AG20443 (cell line): ENCODE results near the gene BATF.
"Not testable (repeated sequence)": the region's sequence is repeated elsewhere in the genome, so short reads cannot be mapped to it uniquely, and the experiment has no call there.

Experiments
- DNase-seq: peaks from one replicate; pipeline ENCODE4 v3.0.0; 2012; ENCODE audit warnings: low spot score, mixed read lengths

Gene BATF, protein sequence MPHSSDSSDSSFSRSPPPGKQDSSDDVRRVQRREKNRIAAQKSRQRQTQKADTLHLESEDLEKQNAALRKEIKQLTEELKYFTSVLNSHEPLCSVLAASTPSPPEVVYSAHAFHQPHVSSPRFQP

DNA sequence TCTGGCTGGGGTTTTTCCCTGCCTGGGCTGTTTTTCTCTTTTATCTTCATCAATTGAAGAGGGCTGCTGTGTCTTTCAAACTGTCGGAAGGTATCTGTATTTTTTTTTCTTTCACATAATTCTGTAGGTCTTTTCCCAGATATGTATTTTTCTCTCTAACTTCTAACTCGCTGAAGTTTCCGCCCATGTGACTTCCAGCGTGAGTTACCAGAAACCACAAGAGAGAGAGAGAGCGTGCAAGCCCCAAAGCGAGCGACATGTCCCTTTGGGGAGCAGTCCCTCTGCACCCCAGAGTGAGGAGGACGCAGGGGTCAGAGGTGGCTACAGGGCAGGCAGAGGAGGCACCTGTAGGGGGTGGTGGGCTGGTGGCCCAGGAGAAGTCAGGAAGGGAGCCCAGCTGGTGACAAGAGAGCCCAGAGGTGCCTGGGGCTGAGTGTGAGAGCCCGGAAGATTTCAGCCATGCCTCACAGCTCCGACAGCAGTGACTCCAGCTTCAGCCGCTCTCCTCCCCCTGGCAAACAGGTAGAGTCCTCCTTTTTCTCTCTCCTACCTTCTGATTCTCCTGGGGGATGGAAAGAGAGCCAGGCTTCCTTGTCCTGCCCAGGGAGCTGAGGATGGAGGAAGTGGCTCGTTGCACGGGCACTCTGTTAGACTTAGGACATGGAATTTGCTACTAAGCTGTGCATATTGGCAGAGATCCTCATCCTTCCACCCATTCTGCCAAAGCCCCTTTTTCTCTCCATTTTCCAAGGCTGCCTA lies at the start of gene BATF:
BATF (plus strand) TSS at position 246 of the 759 bp plus-strand sequence; CDS start at position 460, 214 bp downstream.
- no peak for DNase-seq

DNA sequence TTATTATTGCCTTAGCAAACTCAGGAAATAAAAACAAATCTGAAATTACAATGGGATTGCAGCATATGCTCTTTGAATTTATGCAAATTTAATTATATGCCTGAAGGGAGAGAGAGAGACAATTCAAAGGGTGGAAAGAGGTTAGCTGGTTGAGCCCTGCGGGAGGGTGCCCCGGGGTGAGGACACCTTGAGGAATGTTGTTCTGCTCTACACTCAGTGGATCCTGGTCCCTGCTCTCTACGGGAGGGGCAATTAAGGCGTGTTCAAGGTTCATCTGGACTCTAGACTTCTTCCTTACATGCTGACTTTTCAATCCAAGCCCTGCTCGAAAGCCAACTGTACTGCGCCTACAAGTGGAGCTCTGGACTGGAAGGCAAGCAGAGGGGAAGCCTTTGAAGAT lies 48.1 kb upstream of the BATF start:
- DNase-seq: not testable (repeated sequence)

DNA sequence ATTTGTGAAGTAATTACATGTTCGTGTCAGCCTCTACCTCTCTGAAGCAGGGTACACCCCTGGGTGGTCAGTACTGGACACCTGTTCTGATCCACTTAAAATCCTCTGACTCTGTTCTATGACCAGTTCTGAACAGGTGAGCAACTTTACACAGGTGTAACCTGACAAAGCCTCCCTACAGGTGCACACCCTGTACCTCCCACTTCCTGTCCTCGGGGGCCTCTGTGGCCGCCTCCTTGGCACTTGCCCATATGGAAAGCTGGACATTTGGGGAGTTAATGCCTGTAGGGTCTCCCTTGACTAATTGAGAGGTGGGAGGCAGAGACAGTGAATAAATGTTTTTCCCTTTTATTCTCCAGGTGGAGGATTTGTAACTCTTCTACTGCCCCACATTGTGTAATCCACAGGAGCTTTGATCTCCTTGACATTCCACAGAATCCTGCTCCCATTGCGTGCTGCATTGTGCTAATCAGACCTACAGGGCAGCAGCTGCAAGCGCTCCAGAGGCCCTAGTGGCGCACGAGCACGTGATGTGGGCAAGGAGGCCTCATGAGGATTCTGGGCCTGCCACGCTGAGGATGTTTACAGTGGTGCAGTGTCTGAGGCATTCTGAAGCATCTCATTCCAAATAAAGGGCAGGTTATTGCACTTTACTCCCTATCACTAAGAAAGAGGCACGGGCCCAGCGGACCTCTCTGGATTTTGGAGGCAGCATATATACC lies 45.8 kb upstream of the BATF start:
- no peak for DNase-seq

DNA sequence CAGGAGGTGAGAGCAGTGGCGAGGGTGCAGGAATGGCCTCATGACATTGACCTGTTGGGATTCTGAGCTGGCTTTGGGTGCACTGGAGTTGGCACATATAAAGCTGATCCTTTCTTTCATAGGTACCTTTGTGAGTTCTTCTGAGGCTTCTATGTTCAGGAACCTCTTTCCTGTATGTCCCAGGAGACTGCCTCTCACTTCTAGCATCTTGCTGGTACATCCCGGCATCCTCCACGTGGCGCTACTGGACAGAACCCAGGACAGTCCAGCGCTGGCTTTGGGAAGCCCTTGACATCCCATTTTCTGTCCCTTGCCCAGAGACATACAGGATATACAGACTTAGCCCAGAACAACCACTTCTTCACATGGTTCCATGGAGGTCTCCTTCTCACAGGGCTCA lies 44.4 kb upstream of the BATF start:
- DNase-seq: no peak

DNA sequence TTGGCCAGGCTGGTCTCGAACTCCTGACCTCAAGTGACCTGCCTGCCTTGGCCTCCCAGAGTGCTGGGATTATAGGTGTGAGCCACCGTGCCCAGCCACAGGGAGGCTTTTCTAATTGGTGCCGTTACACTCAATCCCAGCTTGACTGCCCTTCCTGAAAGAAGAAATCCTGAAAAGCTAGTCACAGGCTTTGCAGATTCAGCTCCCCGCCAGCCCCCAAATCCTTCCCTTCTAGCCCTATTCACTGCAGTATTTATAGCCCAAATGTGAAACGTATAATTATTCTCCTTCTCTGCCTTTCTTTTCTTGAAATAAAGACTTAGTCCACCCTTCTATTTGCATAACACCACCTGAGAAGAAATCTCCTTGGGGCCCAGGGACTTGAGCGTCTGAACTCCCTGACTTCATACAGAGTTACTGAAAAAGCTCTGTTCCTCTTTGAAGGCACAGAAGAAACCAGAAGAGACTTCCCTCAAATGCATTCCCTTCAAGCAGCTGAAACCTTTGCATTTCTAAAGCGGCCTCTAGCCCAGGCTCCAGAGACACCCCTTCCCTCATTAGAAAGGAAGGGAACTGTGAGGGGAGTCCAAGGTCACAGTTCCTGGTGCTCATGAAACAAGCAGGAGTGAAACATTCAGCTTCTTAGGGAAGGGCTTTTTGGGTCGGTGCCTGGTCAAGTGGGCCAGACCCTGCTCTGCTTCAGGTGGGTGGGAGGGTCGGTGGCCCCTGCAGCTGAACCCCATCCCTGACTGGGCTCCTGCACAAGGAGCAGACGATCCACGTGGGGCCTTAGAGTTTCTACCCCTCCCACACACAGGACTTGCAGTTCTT lies 42.3 kb upstream of the BATF start:
- DNase-seq: no peak

DNA sequence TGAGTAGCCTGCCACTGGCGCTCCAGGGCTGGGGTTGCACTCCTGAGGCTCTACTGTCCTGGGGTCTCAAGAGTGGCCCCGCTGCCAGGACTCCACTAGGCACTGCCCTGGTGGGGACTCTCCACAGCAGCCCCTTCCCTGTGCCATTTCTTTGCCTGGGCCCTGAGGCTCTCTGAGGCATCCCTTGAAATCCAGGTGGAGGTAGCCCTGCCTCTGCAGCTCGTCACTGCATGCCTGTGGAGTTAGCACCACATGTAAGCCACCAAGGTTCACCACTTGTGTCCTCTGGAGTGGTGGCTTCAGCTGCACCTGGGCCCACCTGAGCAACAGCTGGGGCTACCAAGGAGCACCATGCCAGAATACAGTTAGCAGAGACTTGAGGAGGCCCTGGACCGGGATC lies 39.9 kb upstream of the BATF start:
- DNase-seq: no peak

DNA sequence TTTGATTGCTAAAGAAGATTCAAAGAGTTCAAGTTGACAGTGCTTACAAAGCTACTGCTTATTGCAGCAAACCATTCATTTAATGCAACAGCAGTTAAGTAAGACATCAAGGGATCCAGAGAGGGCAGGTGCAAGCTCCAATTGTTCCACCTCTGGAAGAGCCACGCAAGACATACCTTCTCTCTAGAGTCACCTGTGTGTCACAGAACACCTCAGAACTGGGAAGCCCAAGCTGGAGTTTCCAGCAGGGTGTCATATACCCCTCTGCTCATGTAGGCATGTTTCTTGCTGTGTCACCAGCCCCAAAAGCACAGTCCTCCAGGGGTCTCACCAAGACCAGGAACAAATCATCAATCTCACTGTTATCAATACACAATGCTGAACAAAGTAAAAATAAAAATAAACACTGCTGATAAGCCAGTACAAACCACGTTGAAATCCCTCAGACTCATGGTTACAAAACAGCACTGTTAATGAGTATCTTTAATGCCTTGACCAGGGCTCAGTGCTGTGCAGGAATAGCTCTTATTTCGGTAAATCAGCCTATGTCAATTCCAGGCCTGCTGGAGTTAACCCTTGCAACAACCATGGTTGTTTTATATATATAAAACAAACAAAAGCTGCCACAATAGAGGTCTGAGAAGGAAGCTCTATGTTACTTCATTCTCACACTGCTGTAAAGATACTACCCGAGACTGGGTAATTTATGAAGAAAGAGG lies 37.4 kb upstream of the BATF start:
- DNase-seq: no peak

DNA sequence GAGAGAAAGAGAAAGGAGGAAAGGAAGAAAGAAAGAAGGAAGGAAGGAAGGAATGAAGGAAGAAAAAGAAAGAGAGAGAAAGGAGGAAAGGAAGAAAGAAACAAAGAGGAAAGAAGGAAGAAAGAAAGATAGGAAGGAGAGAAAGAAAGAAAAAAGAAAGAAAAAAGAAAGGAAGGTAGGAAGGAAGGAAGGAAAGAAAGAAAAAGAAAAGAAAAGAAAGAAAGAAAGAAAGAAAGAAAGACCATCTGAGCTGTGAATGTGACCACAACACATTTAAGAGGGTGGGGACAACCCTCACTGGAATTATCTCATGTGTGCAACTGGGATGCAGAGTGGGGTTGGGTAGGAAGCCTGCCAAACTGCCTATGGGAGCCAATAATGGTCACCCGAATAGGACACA lies 36.0 kb upstream of the BATF start:
- DNase-seq: no peak

DNA sequence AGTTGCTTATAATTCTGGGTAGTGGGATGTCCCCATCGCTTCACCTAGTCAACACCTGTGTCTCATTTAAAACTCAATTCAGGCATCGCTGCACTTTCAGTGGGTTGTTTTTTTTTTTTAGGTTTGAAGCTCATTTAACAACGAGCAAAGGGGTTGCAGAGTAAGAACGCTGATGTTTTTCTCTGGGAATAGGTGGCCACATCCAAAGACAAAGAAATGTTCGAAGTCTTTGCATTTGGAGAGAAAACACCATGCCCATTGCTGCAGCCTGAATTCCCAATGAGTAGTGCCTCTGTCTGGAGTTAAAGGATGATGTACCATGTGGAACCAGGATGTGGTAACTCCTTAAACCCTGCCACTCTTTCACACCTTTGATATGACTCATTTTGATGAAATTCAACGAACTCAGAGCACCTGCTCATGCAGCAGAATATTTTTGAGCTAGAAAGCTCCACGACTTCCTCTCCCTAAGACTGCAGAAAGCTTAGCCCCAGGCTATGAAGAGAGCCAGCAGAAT lies 35.1 kb upstream of the BATF start:
- DNase-seq: no peak

DNA sequence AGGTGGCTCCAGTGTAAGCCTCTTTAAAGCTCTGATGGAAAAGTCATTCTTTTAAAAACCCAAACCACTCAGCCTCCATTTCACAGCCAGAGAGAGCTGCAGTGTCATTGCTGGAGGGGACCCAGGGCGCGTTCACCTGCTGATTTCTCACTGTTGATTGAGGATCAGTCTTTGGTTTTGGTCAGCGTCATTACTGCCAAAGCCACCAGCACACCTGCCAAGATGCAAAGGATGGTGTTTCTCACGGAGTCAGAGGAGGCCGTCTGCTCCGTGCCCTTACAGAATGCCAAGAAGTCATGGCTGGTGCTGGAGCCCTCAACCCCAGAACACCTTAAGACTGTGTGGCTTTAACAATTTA lies 32.8 kb upstream of the BATF start:
- DNase-seq: no peak

DNA sequence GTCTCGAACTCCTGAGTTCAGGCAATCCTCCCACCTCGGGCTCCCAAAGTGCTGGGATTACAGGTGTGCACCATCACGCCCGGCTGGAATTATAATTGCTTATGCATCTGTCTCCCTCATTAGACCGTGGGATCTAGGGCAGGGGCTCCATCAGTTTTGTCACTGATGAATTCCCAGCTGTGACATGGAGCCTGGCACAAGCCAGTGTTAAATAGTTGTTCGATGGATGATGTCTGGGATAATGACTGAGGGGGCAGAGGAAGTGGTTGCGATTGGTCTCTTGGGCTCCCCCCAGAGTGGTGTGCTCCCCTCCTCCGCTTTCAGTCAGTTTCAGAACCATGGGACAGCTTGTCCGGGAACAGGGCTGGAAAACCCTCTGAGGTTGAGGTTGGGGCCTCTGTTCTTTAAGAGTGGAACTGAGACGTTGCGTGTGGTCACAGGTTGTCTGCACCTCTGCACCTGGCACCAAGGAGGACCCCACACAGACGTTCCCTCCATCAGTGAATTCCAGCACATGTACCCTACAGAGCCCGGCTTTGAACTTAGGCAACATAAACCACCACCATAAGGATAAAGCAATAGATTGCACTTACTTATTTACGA lies 30.8 kb upstream of the BATF start:
- DNase-seq: no peak

DNA sequence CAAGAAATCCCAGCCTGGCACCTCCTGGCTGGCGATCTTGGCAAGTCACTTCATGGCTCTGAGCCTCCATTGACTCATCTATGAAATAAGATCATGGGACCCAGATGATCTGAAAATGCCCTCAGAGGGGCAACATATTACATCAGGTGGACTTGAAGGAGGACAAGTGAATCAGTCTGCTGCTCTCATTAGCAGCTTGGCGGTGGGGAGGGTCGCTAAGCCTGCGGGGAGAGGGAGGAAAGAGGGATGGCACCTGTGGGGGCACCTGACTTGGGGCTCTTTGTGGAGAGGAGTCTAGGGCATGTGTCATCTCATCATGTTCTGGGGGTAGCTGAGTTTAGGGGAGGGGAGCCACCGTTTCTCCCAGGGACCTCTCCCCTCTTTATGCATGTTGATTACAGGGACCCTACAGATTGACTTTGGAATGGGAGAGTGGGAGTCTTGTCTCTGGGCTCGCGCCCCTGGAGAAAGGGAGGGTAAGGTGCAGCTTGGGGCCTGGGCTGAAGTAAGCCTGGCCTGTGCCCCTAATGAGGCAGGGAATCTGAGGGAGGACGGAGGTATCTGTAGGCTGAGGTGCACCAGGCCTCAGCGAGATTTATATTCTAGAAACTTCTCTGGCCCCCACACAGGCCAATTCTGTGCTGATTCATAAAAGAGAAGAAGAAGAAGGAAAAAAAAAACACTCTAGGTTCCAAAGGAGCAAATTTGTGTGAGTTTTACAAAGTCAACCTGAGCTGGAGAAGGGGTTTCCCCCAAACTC lies 29.3 kb upstream of the BATF start:
- DNase-seq: no peak

DNA sequence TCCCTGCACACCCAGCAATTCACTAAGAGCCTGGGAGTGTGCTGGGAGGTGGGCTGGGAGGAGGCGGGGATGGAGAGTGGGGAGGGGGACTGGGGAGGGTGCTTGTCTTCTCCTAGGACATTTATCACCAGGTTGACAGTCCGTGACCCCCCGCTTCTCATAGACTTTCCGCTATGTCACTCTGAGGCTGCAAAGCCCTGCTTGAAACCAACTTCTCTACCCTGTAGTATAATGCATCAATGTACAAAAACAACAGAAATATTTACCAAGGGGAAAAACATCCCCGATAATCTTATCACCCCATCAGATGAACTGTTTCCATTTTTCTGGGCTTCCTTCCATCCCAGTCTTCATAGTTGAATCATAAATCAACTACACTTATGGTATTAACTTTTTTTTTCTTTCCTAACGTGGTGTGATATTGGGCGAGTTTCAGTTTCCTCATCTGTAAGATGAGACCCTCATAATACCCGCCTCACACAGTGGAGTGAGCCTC lies 28.6 kb upstream of the BATF start:
- no peak for DNase-seq

DNA sequence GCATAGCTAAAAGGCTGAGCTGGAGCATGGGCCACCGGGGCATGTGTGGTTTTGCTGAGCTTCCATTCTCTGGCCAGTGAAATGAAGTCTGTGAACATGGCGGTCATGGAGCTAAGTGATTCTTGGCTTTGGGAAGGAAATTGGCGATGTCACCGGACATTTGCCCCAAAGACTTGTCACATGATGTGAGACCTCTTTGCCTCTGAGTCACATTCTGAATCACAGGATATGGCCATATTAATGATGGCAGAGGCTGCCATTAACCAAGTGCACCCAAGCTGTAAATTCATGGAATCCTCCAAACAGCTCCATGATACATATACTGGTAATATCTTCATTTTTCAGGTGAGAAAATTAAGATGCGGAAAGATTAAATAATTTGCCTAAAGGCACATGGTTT lies 27.4 kb upstream of the BATF start:
- DNase-seq: no peak

DNA sequence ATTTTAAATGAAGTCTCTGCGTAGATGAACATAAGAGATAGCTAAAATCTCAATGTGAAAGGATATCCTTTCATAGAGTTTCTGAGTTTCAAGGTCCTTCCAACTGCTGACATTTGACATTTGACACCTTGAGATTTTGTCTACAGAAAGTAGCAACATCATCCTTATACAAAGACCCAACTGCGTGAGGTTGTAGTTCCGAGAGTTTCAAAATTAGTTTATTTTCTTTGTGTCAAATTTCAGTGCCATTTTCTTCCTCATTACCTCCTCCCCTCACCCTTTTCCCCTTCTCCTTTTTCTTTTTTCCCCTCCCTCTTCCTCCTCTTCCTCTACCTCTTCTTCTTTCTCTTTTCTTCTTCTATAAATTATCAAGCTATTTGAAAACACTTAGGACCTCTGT lies 26.9 kb upstream of the BATF start:
- DNase-seq: no peak

DNA sequence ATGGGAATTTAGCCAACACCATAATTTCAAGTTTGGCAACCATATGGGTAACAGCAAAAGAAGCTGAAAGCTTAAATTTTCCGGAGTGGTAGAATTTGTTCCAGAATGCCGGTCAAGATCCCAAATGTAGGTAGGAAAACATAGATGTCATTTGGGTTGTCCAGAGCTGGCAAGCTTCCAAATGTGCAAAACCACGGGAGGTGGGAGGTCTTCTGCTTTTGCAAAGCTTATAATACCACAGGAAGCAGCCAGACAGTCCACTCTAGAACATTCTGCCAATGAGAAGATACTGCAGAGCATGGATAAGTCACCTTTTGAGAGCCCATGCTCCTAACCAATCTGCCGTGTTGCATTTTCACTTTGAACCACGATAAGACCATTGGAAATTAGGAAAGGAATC lies 26.4 kb upstream of the BATF start:
- DNase-seq: no peak

DNA sequence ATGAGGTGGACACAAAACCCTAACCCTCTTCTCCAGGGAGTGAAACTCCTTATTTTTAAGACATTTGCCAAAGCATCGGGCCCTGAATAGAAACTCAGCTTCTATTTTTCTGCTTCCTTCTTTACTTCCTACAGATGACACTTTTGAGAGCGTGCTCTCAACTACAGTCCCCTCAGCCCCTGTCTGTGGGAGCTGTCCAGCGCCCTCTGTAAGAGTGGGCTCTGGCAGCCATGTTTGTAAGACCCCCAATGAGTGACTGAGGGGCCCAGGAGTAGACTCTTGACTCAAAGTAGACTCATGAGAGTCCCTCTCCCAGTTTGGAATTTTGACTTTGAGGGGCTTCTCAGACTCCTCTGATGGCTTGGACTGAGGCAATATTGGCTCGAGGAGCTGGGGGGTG lies 25.5 kb upstream of the BATF start:
- DNase-seq: no peak

DNA sequence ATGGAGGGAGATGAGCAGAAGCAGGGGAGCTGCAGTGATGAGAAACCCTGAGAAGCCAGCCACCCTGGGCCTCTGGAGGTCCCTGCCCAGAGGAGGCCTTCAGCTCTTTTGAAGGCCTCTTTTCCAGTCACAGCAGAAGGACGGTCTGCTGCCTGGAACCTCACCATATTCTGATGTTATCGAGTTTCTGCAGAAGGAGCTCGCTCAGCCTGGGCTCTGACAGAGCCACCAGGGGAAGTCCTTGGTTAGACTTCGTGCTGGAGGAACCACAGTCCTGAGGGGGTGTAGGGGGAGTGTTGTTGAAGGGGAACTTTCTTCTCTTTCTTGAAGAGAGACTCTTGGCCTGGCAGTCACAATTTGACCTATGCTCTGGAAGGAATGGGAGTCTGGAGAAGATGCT lies 25.1 kb upstream of the BATF start:
- no peak for DNase-seq

DNA sequence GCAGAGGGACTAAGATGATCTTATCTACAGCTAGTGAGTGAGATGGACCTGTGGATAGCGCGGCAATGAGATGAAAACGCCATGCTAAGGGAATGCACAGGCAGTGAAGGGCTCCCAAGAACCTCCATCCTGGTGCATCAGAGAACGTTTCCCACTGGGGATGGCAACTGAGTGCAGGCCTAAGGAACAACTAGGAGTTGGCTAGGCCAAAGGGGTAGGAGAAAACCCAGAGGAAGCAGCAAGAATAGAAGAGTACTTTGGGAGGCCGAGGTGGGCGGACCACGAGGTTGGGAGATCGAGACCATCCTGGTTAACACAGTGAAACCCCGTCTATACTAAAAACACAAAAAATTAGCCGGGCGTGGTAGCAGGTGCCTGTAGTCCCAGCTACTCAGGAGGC lies 24.6 kb upstream of the BATF start:
- DNase-seq: no peak

DNA sequence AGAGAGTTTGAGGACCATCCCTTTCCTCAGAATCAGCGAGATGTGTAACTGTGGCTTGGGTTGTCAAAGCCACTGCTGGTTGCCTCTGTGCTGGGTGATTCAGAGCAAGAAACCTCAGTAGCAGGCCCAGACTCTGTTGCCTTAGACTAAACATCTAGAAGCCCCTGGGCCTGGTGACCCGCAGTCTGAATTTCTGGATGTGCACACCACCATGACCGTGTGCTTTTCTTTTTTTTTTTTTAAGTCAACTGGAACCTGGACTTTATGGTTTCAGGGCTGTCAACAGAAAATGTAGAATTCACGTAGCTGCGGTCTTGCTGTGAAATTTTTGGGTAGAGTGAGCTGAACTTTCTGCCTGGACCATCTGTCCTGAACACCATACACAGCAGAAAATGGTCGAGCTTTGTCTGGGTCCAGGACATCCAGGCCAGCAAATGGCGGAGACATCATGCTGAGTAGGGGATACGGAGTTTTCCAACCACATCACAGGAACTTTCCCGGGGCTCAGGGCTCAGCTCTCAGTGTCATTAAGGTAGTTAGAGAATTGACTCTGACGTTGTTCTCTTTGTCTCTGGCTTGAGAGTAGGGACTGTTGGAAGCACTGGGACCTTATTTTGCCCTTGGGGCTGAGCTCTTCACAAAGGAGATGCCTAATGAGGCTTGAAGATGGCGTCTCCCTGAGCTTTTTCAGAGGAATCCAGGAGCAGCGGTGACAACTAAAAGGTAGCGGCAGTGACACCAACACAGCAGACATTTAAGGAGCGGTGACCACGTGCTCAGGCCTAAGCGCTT lies 23.0 kb upstream of the BATF start:
- DNase-seq: no peak
